HEK293 (cell line): ENCODE data around the gene ROPN1L.
A peak's percentile ranks its signal among the peaks of the same experiment; 100 is the strongest.

Experiments
- ELK4 ChIP-seq: IDR thresholded peaks from 2 replicates; pipeline ENCODE4 v1.6.1; 2011; ENCODE audit warnings: mild to moderate bottlenecking, low read depth, low read length, borderline replicate concordance
- GLI4 ChIP-seq: fragments of 450-650 bp; formaldehyde crosslinking; IDR thresholded peaks from 2 replicates; pipeline ENCODE4 v1.5.1; 2016; ENCODE audit warnings: missing biosample characterization, missing genetic modification characterization
- KLF7 ChIP-seq: fragments of 450-650 bp; formaldehyde crosslinking; IDR thresholded peaks from 2 replicates; pipeline ENCODE4 v1.5.1; 2016; ENCODE audit warnings: missing biosample characterization, missing genetic modification characterization, borderline replicate concordance
- KLF8 ChIP-seq: fragments of 450-650 bp; formaldehyde crosslinking; IDR thresholded peaks from 2 replicates; pipeline ENCODE4 v1.5.1; 2016; ENCODE audit warnings: missing biosample characterization, missing genetic modification characterization
- OVOL3 ChIP-seq: fragments of 450-650 bp; formaldehyde crosslinking; IDR thresholded peaks from 2 replicates; pipeline ENCODE4 v1.5.1; 2016; ENCODE audit warnings: missing biosample characterization, missing genetic modification characterization
- RBAK ChIP-seq: fragments of 450-650 bp; formaldehyde crosslinking; IDR thresholded peaks from 2 replicates; pipeline ENCODE4 v1.5.1; 2016; ENCODE audit warnings: missing biosample characterization, missing genetic modification characterization
- SP2 ChIP-seq: fragments of 450-650 bp; formaldehyde crosslinking; IDR thresholded peaks from 2 replicates; pipeline ENCODE4 v1.5.1; 2016; ENCODE audit warnings: missing biosample characterization, missing genetic modification characterization
- TSHZ1 ChIP-seq: fragments of 450-650 bp; formaldehyde crosslinking; IDR thresholded peaks from 2 replicates; pipeline ENCODE4 v1.5.1; 2016; ENCODE audit warnings: missing biosample characterization, missing genetic modification characterization, borderline replicate concordance
- WT1 ChIP-seq: fragments of 450-650 bp; formaldehyde crosslinking; IDR thresholded peaks from 2 replicates; pipeline ENCODE4 v1.5.1; 2016; ENCODE audit warnings: missing biosample characterization, missing genetic modification characterization
- YY2 ChIP-seq: fragments of 450-650 bp; formaldehyde crosslinking; IDR thresholded peaks from 2 replicates; pipeline ENCODE4 v1.5.1; 2016; ENCODE audit warnings: missing biosample characterization, missing genetic modification characterization
- ZBTB44 ChIP-seq: fragments of 450-650 bp; IDR thresholded peaks from 2 replicates; pipeline ENCODE4 v1.5.1; 2018; ENCODE audit warnings: missing biosample characterization, mild to moderate bottlenecking, missing genetic modification characterization
- ZBTB7A ChIP-seq: fragments of 450-650 bp; formaldehyde crosslinking; IDR thresholded peaks from 2 replicates; pipeline ENCODE4 v1.5.1; 2016; ENCODE audit warnings: low read depth, missing biosample characterization, missing genetic modification characterization
- ZFP37 ChIP-seq: fragments of 450-650 bp; formaldehyde crosslinking; IDR thresholded peaks from 2 replicates; pipeline ENCODE4 v1.5.1; 2016; ENCODE audit warnings: missing biosample characterization, missing genetic modification characterization
- ZNF121 ChIP-seq: fragments of 450-650 bp; formaldehyde crosslinking; IDR thresholded peaks from 2 replicates; pipeline ENCODE4 v1.5.1; 2016; ENCODE audit warnings: missing biosample characterization, missing genetic modification characterization
- ZNF133 ChIP-seq: fragments of 450-650 bp; formaldehyde crosslinking; IDR thresholded peaks from 2 replicates; pipeline ENCODE4 v1.5.1; 2016; ENCODE audit warnings: missing biosample characterization, missing genetic modification characterization
- ZNF146 ChIP-seq: fragments of 450-650 bp; formaldehyde crosslinking; IDR thresholded peaks from 2 replicates; pipeline ENCODE4 v1.5.1; 2016; ENCODE audit warnings: missing biosample characterization, missing genetic modification characterization
- ZNF169 ChIP-seq: fragments of 450-650 bp; formaldehyde crosslinking; IDR thresholded peaks from 2 replicates; pipeline ENCODE4 v1.5.1; 2016; ENCODE audit warnings: missing biosample characterization, missing genetic modification characterization
- ZNF18 ChIP-seq: fragments of 450-650 bp; formaldehyde crosslinking; IDR thresholded peaks from 2 replicates; pipeline ENCODE4 v1.5.1; 2016; ENCODE audit warnings: missing biosample characterization, missing genetic modification characterization
- ZNF335 ChIP-seq: fragments of 450-650 bp; formaldehyde crosslinking; conservative IDR thresholded peaks from 2 replicates; pipeline ENCODE4 v1.5.1; 2016; ENCODE audit warnings: missing biosample characterization, missing genetic modification characterization
- ZNF366 ChIP-seq: fragments of 450-650 bp; formaldehyde crosslinking; conservative IDR thresholded peaks from 2 replicates; pipeline ENCODE4 v1.5.1; 2016; ENCODE audit warnings: missing biosample characterization, missing genetic modification characterization
- ZNF394 ChIP-seq: fragments of 450-650 bp; formaldehyde crosslinking; IDR thresholded peaks from 2 replicates; pipeline ENCODE4 v1.5.1; 2016; ENCODE audit warnings: missing biosample characterization, missing genetic modification characterization, mild to moderate bottlenecking, moderate library complexity, borderline replicate concordance
- ZNF513 ChIP-seq: fragments of 450-650 bp; IDR thresholded peaks from 2 replicates; pipeline ENCODE4 v1.5.1; 2018; ENCODE audit warnings: missing biosample characterization, missing genetic modification characterization
- ZNF529 ChIP-seq: fragments of 450-650 bp; formaldehyde crosslinking; IDR thresholded peaks from 2 replicates; pipeline ENCODE4 v1.5.1; 2017; ENCODE audit warnings: missing genetic modification characterization, missing biosample characterization; ENCODE audit not compliant: insufficient replicate concordance
- ZNF548 ChIP-seq: fragments of 450-650 bp; formaldehyde crosslinking; IDR thresholded peaks from 2 replicates; pipeline ENCODE4 v1.5.1; 2016; ENCODE audit warnings: missing biosample characterization, missing genetic modification characterization
- ZNF558 ChIP-seq: fragments of 450-650 bp; formaldehyde crosslinking; IDR thresholded peaks from 2 replicates; pipeline ENCODE4 v1.5.1; 2016; ENCODE audit warnings: missing biosample characterization, missing genetic modification characterization
- ZNF585B ChIP-seq: fragments of 450-650 bp; formaldehyde crosslinking; IDR thresholded peaks from 2 replicates; pipeline ENCODE4 v1.5.1; 2016; ENCODE audit warnings: missing biosample characterization, missing genetic modification characterization
- ZNF623 ChIP-seq: fragments of 450-650 bp; formaldehyde crosslinking; IDR thresholded peaks from 2 replicates; pipeline ENCODE4 v1.5.1; 2016; ENCODE audit warnings: missing biosample characterization, missing genetic modification characterization
- ZNF626 ChIP-seq: fragments of 450-650 bp; sonication (Bioruptor Pico); formaldehyde crosslinking; IDR thresholded peaks from 2 replicates; pipeline ENCODE4 v1.5.1; 2018; ENCODE audit warnings: missing biosample characterization, missing genetic modification characterization, inconsistent platforms
- ZNF670 ChIP-seq: fragments of 450-650 bp; formaldehyde crosslinking; IDR thresholded peaks from 2 replicates; pipeline ENCODE4 v1.5.1; 2016; ENCODE audit warnings: missing biosample characterization, missing genetic modification characterization, low read depth
- ZNF791 ChIP-seq: fragments of 450-650 bp; formaldehyde crosslinking; IDR thresholded peaks from 2 replicates; pipeline ENCODE4 v1.5.1; 2016; ENCODE audit warnings: missing biosample characterization, missing genetic modification characterization
- TF ChIP-seq, protein P1 (sequence below): sonication (generic); formaldehyde crosslinking; IDR thresholded peaks from 2 replicates; pipeline ENCODE4 v1.8.1; 2022; ENCODE audit warnings: mild to moderate bottlenecking, moderate library complexity, missing genetic modification reagents

ROPN1L gene

GRCh38 chr5:10485142-10485795 is 43.6 kb downstream of the ROPN1L start (continued):
- no peak for TF ChIP-seq ZNF394 (tag by site-specific recombination)
- TF ChIP-seq WT1, result no peak
- TF ChIP-seq ZBTB44 (tag by site-specific recombination), result no peak
- TF ChIP-seq ZNF335 (tag by site-specific recombination), result peak; percentile 90
- no peak for TF ChIP-seq ZNF670 (tag by site-specific recombination)
- no peak for TF ChIP-seq ZNF146 (tag by site-specific recombination)
- no peak for TF ChIP-seq RBAK (tag by site-specific recombination)
- no peak for TF ChIP-seq ZNF585B (tag by site-specific recombination)
- no peak for TF ChIP-seq ZNF513
- no peak for TF ChIP-seq KLF8
- no peak for TF ChIP-seq ZNF626
- TF ChIP-seq ZNF169 (tag by site-specific recombination), result no peak
- no peak for TF ChIP-seq ZNF529 (tag by site-specific recombination)
- no peak for TF ChIP-seq ZBTB7A (tag by site-specific recombination)
- TF ChIP-seq ZNF121, result no peak
- no peak for TF ChIP-seq ZFP37 (tag by site-specific recombination)
- no peak for TF ChIP-seq ZNF366 (tag by site-specific recombination)
- no peak for TF ChIP-seq ZNF623
- 0 out of 2 replicates have a peak, but pooled peaks have one; percentile 36 for TF ChIP-seq KLF7 (tag by site-specific recombination)
- TF ChIP-seq ZNF548, result no peak
- no peak for TF ChIP-seq YY2 (tag by site-specific recombination)
- TF ChIP-seq OVOL3 (tag by site-specific recombination), result no peak
- no peak for TF ChIP-seq ZNF133 (tag by site-specific recombination)
- no peak for TF ChIP-seq GLI4 (tag by site-specific recombination)
- TF ChIP-seq ZNF18 (tag by site-specific recombination), result no peak; the same call in 1 of the 2 replicates
- peak; percentile 79 for TF ChIP-seq SP2 (tag by site-specific recombination)
- TF ChIP-seq ZNF558, result no peak
- TF ChIP-seq ELK4, result no peak
- TF ChIP-seq ZNF791 (tag by site-specific recombination), result no peak
- TF ChIP-seq, protein P1, sequence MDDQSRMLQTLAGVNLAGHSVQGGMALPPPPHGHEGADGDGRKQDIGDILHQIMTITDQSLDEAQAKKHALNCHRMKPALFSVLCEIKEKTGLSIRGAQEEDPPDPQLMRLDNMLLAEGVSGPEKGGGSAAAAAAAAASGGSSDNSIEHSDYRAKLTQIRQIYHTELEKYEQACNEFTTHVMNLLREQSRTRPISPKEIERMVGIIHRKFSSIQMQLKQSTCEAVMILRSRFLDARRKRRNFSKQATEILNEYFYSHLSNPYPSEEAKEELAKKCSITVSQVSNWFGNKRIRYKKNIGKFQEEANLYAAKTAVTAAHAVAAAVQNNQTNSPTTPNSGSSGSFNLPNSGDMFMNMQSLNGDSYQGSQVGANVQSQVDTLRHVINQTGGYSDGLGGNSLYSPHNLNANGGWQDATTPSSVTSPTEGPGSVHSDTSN, result no peak
- TF ChIP-seq TSHZ1 (tag by site-specific recombination), result no peak
